HepG2 (cell line): ENCODE measurements around the gene MAP2K2. TPM values are rescaled to one million over a fixed set of nuclear protein-coding genes. Genes with fewer than 3 reads are reported as not detected.

ENCODE experiments used
- AGO2 ChIP-seq: fragments of 200-400 bp; formaldehyde crosslinking; optimal IDR thresholded peaks from 2 replicates; pipeline ENCODE3; 2017; ENCODE audit warnings: mild to moderate bottlenecking, low read depth, low read length, moderate library complexity
- ARID2 ChIP-seq: sonication (generic); formaldehyde crosslinking; IDR thresholded peaks from 2 replicates; pipeline ENCODE4 v1.8.1; 2022; ENCODE audit warnings: mild to moderate bottlenecking, missing genetic modification reagents, borderline replicate concordance
- ATF1 ChIP-seq: IDR thresholded peaks from 2 replicates; pipeline ENCODE4 v1.6.1; 2016; ENCODE audit warnings: mild to moderate bottlenecking, control low read depth
- CREM ChIP-seq, 2 experiments: sonication (generic) in 1 of 2; formaldehyde crosslinking in 1 of 2; IDR thresholded peaks; 2 replicates each; pipeline versions ENCODE4 v1.4.0 to v1.6.1; 2016 to 2020; ENCODE audit warnings: antibody characterized with exemption in 1 of 2, mild to moderate bottlenecking in 1 of 2, missing genetic modification reagents in 1 of 2
- GTF2F1 ChIP-seq: fragments of 150-350 bp; IDR thresholded peaks from 2 replicates; pipeline ENCODE4 v1.6.1; 2014; ENCODE audit warnings: low read length
- HOXA3 ChIP-seq: sonication (generic); formaldehyde crosslinking; IDR thresholded peaks from 2 replicates; pipeline ENCODE4 v1.5.0; 2020; ENCODE audit warnings: missing genetic modification reagents
- LCORL ChIP-seq, 2 experiments: fragments of 450-650 bp in 1 of 2; sonication (generic) in 1 of 2; formaldehyde crosslinking in 1 of 2; IDR thresholded peaks; 2 replicates each; pipeline versions ENCODE4 v1.5.0 to v1.6.1; 2017 to 2020; ENCODE audit warnings: antibody characterized with exemption in 1 of 2, missing genetic modification reagents in 1 of 2
- NR2C2 ChIP-seq: sonication (generic); formaldehyde crosslinking; IDR thresholded peaks from 2 replicates; pipeline ENCODE4 v1.4.0; 2020; ENCODE audit warnings: missing genetic modification reagents, mild to moderate bottlenecking, moderate library complexity, borderline replicate concordance
- PAF1 ChIP-seq: IDR thresholded peaks from 2 replicates; pipeline ENCODE4 v1.6.1; 2016; ENCODE audit warnings: missing genetic modification reagents, missing compliant biosample characterization
- WIZ ChIP-seq: sonication (generic); formaldehyde crosslinking; IDR thresholded peaks from 2 replicates; pipeline ENCODE4 v1.5.1; 2020; ENCODE audit warnings: mild to moderate bottlenecking, missing genetic modification reagents
- ZNF3 ChIP-seq: IDR thresholded peaks from 2 replicates; pipeline ENCODE4 v1.7.0; 2017; ENCODE audit warnings: inconsistent platforms
- ZNF660 ChIP-seq: sonication (generic); formaldehyde crosslinking; IDR thresholded peaks from 2 replicates; pipeline ENCODE4 v1.5.1; 2020; ENCODE audit warnings: mild to moderate bottlenecking, low read depth, missing genetic modification reagents, borderline replicate concordance
- ZNF75D ChIP-seq: sonication (generic); formaldehyde crosslinking; IDR thresholded peaks from 2 replicates; pipeline ENCODE4 v1.8.1; 2023; ENCODE audit warnings: missing genetic modification reagents, mild to moderate bottlenecking, borderline replicate concordance
- ZNF772 ChIP-seq: sonication (generic); formaldehyde crosslinking; IDR thresholded peaks from 2 replicates; pipeline ENCODE4 v1.5.0; 2020; ENCODE audit warnings: mild to moderate bottlenecking, missing genetic modification reagents
- ZSCAN20 ChIP-seq: sonication (generic); formaldehyde crosslinking; IDR thresholded peaks from 2 replicates; pipeline ENCODE4 v1.4.0; 2020; ENCODE audit warnings: missing genetic modification reagents, mild to moderate bottlenecking, borderline replicate concordance
- polyA plus RNA-seq, 8 experiments: library from polyadenylated mRNA; depleted of rRNA in 3 of 8; stranded (reverse) in 7 of 8; unstranded in 1 of 8; fragments of >200 nt; fragmentation: Illumina TruSeq in 4 of 8; extraction: Trizol in 4 of 8; gene quantifications; 2 replicates each; pipeline versions ENCODE4 v1.2.1 to v1.2.3, GENCODE V29; 2011 to 2016; ENCODE audit warnings: low read depth in 4 of 8, missing spikeins in 1 of 8, mixed read lengths in 1 of 8; ENCODE audit not compliant: insufficient read depth in 1 of 8
- total RNA-seq, 5 experiments: library from RNA; depleted of rRNA; stranded (reverse); fragments of >200 nt; fragmentation: Illumina TruSeq; extraction: Trizol; gene quantifications; 2 replicates each; pipeline ENCODE4 v1.2.3, GENCODE V29; 2016; ENCODE audit warnings: low read depth in 1 of 5
- TF ChIP-seq, protein P1 (sequence below): sonication (generic); formaldehyde crosslinking; IDR thresholded peaks from 2 replicates; pipeline ENCODE4 v1.4.0; 2020; ENCODE audit warnings: missing genetic modification reagents
- TF ChIP-seq, protein P2 (sequence below): sonication (generic); formaldehyde crosslinking; IDR thresholded peaks from 2 replicates; pipeline ENCODE4 v1.4.0; 2020; ENCODE audit warnings: missing genetic modification reagents
- TF ChIP-seq, protein P3 (sequence below): sonication (generic); formaldehyde crosslinking; IDR thresholded peaks from 2 replicates; pipeline ENCODE4 v1.5.1; 2020; ENCODE audit warnings: missing genetic modification reagents, mild to moderate bottlenecking, borderline replicate concordance
- TF ChIP-seq, protein P4 (sequence below): sonication (generic); formaldehyde crosslinking; IDR thresholded peaks from 2 replicates; pipeline ENCODE4 v1.5.1; 2020; ENCODE audit warnings: missing genetic modification reagents, mild to moderate bottlenecking, borderline replicate concordance
- TF ChIP-seq, protein P5 (sequence below): sonication (generic); formaldehyde crosslinking; IDR thresholded peaks from 2 replicates; pipeline ENCODE4 v1.5.0; 2020; ENCODE audit warnings: missing genetic modification reagents, mild to moderate bottlenecking, borderline replicate concordance

Gene MAP2K2
- total and polyA plus RNA-seq, 2 of the 13 experiments (the other 11 are each of a cell fraction or from before 2014, with no cell fraction given): 70.3 to 80.9 TPM

DNA sequence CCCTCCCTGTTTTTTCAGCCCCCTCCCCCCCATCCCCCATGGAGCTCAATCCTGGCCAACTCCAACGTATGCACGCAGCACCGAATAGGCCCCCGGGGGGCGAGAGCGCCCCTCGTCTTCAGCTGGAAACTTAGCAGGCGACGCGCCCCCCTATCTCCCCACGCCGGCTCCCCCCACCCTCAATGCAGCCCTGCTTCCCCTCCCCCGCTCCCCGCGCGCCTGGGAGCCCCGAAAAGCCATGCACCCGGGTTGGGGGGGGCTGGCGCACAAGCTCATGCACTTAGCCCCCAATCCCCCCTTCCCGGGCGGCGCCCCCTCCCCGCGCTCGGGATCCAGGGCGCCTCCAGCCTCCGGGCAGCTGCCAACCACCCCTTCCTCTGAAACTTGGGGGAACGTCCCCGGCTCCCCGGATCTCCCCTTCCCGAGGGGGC, 57.7 kb downstream of the MAP2K2 start (continued):
- TF ChIP-seq, protein P1, sequence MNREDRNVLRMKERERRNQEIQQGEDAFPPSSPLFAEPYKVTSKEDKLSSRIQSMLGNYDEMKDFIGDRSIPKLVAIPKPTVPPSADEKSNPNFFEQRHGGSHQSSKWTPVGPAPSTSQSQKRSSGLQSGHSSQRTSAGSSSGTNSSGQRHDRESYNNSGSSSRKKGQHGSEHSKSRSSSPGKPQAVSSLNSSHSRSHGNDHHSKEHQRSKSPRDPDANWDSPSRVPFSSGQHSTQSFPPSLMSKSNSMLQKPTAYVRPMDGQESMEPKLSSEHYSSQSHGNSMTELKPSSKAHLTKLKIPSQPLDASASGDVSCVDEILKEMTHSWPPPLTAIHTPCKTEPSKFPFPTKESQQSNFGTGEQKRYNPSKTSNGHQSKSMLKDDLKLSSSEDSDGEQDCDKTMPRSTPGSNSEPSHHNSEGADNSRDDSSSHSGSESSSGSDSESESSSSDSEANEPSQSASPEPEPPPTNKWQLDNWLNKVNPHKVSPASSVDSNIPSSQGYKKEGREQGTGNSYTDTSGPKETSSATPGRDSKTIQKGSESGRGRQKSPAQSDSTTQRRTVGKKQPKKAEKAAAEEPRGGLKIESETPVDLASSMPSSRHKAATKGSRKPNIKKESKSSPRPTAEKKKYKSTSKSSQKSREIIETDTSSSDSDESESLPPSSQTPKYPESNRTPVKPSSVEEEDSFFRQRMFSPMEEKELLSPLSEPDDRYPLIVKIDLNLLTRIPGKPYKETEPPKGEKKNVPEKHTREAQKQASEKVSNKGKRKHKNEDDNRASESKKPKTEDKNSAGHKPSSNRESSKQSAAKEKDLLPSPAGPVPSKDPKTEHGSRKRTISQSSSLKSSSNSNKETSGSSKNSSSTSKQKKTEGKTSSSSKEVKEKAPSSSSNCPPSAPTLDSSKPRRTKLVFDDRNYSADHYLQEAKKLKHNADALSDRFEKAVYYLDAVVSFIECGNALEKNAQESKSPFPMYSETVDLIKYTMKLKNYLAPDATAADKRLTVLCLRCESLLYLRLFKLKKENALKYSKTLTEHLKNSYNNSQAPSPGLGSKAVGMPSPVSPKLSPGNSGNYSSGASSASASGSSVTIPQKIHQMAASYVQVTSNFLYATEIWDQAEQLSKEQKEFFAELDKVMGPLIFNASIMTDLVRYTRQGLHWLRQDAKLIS: no peak
- no peak for TF ChIP-seq PAF1
- TF ChIP-seq, protein P2, sequence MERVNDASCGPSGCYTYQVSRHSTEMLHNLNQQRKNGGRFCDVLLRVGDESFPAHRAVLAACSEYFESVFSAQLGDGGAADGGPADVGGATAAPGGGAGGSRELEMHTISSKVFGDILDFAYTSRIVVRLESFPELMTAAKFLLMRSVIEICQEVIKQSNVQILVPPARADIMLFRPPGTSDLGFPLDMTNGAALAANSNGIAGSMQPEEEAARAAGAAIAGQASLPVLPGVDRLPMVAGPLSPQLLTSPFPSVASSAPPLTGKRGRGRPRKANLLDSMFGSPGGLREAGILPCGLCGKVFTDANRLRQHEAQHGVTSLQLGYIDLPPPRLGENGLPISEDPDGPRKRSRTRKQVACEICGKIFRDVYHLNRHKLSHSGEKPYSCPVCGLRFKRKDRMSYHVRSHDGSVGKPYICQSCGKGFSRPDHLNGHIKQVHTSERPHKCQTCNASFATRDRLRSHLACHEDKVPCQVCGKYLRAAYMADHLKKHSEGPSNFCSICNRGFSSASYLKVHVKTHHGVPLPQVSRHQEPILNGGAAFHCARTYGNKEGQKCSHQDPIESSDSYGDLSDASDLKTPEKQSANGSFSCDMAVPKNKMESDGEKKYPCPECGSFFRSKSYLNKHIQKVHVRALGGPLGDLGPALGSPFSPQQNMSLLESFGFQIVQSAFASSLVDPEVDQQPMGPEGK: peak; percentile 88
- no peak for TF ChIP-seq ARID2 (CRISPR knock-in tag)
- TF ChIP-seq, protein P3, sequence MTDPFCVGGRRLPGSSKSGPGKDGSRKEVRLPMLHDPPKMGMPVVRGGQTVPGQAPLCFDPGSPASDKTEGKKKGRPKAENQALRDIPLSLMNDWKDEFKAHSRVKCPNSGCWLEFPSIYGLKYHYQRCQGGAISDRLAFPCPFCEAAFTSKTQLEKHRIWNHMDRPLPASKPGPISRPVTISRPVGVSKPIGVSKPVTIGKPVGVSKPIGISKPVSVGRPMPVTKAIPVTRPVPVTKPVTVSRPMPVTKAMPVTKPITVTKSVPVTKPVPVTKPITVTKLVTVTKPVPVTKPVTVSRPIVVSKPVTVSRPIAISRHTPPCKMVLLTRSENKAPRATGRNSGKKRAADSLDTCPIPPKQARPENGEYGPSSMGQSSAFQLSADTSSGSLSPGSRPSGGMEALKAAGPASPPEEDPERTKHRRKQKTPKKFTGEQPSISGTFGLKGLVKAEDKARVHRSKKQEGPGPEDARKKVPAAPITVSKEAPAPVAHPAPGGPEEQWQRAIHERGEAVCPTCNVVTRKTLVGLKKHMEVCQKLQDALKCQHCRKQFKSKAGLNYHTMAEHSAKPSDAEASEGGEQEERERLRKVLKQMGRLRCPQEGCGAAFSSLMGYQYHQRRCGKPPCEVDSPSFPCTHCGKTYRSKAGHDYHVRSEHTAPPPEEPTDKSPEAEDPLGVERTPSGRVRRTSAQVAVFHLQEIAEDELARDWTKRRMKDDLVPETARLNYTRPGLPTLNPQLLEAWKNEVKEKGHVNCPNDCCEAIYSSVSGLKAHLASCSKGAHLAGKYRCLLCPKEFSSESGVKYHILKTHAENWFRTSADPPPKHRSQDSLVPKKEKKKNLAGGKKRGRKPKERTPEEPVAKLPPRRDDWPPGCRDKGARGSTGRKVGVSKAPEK: no peak
- TF ChIP-seq NR2C2 (CRISPR knock-in tag): no peak
- TF ChIP-seq ATF1 (CRISPR knock-in tag): no peak
- no peak for TF ChIP-seq CREM (IDR thresholded peaks at IDR 0.05)
- no peak for TF ChIP-seq CREM (CRISPR knock-in tag; IDR thresholded peaks at IDR 0.05)
- TF ChIP-seq ZSCAN20: no peak
- peak; percentile 58 for TF ChIP-seq AGO2
- no peak for TF ChIP-seq WIZ
- TF ChIP-seq, protein P4, sequence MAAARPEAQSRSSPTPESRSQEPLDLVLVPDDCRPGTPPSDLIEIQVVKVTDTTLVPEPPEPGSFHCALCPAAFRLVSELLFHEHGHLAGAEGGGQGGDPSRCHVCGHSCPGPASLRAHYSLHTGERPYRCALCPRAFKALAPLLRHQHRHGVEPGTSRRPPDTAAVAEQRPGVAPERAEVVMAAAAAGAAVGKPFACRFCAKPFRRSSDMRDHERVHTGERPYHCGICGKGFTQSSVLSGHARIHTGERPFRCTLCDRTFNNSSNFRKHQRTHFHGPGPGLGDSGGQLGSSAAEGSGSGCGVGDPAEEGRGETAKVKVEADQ (CRISPR knock-in tag): no peak
- TF ChIP-seq HOXA3 (CRISPR knock-in tag): peak; percentile 25; the same call in 1 of the 2 replicates
- no peak for TF ChIP-seq GTF2F1
- no peak for TF ChIP-seq ZNF75D (CRISPR knock-in tag)
- no peak for TF ChIP-seq LCORL (IDR thresholded peaks at IDR 0.05)
- no peak for TF ChIP-seq LCORL (CRISPR knock-in tag; IDR thresholded peaks at IDR 0.05)
- TF ChIP-seq ZNF3: no peak
- no peak for TF ChIP-seq ZNF660 (CRISPR knock-in tag)
- TF ChIP-seq, protein P5, sequence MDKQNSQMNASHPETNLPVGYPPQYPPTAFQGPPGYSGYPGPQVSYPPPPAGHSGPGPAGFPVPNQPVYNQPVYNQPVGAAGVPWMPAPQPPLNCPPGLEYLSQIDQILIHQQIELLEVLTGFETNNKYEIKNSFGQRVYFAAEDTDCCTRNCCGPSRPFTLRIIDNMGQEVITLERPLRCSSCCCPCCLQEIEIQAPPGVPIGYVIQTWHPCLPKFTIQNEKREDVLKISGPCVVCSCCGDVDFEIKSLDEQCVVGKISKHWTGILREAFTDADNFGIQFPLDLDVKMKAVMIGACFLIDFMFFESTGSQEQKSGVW: no peak
- no peak for TF ChIP-seq ZNF772 (CRISPR knock-in tag)
